HPDE6-E6E7 (cell line): ENCODE data around the gene SEC14L6.

Experiments used
- DNase-seq: peaks from one replicate; pipeline ENCODE4 v3.0.0; 2011; ENCODE audit warnings: missing footprints; ENCODE audit errors: extremely low spot score

The SEC14L6 gene

GRCh38 chr22:30497466-30498150, 48.9 kb downstream of the SEC14L6 start:
- no peak for DNase-seq

GRCh38 chr22:30495041-30495784, 51.3 kb downstream of the SEC14L6 start:
- no peak for DNase-seq

GRCh38 chr22:30492144-30492543, 54.4 kb downstream of the SEC14L6 start:
- DNase-seq, result no peak

DNA sequence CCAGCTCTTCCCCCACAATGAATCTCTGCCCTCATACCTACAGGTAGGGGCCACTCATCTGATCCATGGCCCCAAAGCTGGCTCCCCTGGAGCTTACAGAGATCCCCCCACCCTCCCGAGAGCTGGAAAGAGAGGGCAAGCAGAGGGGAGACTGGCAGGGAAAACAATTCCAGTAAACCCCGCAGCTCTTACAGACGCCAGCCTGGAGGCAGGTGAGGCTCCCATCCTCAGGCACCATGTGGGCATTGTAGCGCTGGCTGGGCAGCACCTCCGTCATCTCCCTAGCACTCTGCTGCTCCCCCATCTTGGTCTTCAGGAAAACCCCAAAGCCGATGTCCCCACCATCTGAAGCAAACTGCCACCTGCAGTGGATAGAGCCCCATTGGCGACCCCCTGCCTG, 55.2 kb downstream of the SEC14L6 start:
- DNase-seq, result no peak

DNA sequence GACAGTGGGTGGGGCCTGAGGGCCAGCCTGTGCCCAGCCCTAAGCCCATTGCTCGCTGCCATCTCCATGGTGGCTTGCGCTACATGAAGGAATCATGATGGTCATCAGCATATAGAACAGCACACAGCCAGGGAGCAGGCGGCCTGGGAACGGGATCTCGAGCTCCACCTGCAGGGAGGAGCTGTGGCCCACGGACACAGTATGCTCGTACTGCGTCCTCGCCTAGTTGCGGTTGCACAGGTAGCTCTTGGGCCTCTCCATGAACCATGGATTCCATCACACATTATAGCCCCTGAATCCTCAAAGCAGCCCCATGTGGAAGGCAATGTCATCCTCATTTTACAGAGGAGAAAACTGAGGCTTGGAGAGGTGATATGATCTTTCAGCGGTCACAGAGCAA, 56.1 kb downstream of the SEC14L6 start:
- no peak for DNase-seq

DNA sequence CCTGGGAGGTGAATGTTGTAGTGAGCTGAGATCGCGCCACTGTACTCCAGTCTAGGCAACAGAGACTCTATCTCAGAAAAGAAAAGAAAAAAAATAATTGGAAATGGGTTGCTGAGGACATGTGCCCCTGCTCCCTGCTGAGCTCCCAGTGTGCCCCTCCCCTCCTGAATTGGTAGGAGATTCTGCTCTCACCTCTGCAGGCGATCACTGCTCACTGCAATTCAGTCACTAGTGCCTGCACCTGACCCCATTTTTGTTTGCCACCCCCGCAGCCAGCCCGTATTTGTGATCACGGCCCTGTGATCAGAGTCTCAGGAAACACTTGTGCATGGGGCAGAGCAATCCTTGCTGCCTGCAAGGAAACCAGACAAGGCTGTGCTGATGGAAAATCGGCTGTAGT, 58.4 kb downstream of the SEC14L6 start:
- no peak for DNase-seq

GRCh38 chr22:30486661-30487115, 59.9 kb downstream of the SEC14L6 start:
- no peak for DNase-seq

DNA sequence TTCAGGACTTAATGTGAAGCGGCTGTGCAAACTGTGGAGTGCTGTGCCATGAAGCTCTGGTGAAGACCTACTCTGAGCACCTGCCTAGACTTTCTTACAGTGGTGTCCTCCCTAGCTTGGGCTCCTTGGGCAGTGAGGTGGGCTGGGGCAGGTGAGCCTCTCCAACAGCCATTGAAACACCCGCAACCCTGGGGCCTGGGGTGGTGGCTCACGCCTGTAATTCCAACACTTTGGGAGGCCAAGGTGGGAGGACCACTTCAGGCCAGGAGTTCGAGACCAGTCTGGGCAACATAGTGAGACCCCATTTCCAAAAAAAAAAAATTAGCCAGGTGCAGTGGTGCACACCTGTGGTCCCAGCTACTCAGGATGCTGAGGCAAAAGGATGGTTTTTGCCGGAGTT, 60.4 kb downstream of the SEC14L6 start:
- DNase-seq, result no peak

DNA sequence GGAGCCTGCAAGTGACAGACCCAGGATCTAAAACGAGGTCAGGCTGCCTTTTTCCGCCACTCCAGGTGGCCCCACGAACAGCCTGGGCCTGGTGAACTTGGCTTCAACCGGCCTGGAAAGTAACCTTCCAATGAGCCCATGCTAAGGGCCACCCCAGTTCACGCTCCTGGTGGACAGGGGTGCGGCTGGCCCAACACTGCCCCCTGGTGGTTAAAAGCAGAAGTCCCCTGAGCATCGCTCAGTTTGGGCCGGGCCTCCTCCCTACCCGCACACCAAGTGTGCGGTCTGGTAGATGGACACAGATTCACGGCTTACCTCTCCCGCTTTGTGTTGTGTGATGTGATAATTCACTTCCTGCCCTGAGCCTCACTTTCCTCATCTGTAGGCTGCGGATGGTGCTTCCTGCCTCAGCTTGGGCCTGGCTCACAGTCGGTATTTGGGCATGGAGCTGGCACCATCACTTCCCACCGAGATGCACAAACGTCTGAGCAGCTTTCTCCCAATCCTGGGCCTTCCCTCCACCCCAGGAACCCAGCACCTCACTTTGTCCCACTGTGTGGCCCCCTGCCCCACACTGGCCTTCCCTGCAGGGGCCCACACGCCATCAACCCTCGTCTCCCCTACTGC, 61.1 kb downstream of the SEC14L6 start:
- peak; percentile 93 for DNase-seq

DNA sequence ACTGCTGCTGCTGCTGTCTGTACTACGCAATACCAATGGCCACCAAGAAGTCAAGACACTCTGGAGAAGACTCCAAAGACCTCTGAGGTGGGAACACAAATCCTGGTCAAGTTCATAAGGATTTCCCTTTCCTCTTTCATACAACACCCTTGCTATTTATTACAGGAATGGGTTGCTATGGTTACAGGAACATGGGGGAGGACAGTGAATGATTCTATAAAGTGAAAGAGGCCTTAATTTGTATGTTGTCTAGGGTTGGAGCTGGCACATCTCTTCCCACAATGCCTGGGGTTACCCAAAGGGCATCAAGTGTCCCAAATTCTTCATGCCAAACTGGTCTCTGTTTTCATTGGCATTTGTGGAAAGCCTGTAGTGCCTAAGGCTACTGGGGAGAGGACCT, 63.4 kb downstream of the SEC14L6 start:
- no peak for DNase-seq

GRCh38 chr22:30481711-30482110, 64.8 kb downstream of the SEC14L6 start:
- no peak for DNase-seq

GRCh38 chr22:30479981-30480380, 66.6 kb downstream of the SEC14L6 start:
- no peak for DNase-seq

DNA sequence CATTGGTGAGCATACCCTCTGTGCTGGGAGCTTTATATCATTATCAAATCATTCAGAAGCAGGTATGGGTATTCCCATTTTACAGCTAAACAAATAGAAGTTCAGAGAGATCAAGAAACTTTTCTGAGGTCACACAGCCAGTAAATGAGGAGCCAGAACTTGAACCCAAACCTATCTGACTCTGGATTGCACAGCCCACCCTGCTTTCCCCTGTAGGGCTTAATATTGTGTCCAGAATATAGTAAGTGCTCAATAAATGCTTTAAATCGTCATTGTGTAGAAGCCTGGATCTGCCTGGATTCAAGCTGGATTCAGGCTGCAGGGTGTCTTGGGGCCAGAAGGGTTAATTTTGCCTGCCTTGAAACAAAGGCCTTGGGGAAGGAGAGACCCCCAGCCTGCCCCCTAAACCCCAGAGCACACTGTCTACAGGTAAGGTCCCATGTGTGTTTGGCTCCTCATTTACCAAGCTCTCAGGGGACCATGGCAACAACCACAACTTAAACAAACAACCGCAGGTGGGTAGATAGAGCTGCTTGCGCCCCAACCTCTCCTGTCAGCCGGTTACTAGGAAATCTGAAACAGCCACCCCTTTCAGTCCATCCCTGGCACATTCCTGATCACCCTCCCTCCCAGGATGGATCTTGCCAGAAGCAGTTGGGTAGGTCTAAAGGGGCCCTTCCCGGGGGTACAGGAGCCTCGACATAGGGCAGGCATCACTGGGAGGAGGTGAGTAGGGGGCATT, 71.7 kb downstream of the SEC14L6 start:
- no peak for DNase-seq

- DNase-seq, result no peak
Measured at GRCh38 chr22:30474121-30474520, 72.4 kb downstream of the SEC14L6 start.

- DNase-seq, result no peak
Measured at GRCh38 chr22:30472994-30473720, 73.4 kb downstream of the SEC14L6 start.
